ENCODE measurements around the gene FAM53B.

Gene FAM53B

DNA sequence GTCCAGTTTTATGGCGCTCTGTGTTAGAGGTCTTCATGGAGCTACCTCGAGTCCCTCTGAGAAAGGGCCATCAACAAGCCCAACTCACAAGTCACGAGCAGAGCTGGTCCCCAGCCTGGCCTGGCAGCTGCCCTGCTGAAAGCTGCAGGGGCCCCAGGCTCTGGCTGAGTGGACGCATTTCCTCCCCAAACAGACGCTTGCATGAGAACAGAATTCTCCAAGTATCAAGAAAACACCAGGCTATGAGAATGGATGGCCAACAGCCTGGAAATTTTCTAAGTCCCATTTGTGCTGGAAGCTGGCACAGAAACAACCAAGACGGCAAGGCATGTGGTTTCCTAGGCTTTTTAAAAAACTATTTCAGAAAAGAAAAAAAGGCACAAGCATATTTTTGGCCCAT is 114.8 kb downstream of the FAM53B start:
- no peak overlapping the region for H3K4me3 ChIP-seq (ENCODE audit: low read depth, low read length)
- TF ChIP-seq, protein P1, sequence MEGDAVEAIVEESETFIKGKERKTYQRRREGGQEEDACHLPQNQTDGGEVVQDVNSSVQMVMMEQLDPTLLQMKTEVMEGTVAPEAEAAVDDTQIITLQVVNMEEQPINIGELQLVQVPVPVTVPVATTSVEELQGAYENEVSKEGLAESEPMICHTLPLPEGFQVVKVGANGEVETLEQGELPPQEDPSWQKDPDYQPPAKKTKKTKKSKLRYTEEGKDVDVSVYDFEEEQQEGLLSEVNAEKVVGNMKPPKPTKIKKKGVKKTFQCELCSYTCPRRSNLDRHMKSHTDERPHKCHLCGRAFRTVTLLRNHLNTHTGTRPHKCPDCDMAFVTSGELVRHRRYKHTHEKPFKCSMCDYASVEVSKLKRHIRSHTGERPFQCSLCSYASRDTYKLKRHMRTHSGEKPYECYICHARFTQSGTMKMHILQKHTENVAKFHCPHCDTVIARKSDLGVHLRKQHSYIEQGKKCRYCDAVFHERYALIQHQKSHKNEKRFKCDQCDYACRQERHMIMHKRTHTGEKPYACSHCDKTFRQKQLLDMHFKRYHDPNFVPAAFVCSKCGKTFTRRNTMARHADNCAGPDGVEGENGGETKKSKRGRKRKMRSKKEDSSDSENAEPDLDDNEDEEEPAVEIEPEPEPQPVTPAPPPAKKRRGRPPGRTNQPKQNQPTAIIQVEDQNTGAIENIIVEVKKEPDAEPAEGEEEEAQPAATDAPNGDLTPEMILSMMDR (IDR thresholded peaks at IDR 0.05; ENCODE audit: low read depth, low read length): no peak
- no peak for DNase-seq (ENCODE audit: low read depth, low spot score)
- in situ Hi-C loops (cut with HindIII; ENCODE audit: low sequenced_read_pairs): no loop called here

DNA sequence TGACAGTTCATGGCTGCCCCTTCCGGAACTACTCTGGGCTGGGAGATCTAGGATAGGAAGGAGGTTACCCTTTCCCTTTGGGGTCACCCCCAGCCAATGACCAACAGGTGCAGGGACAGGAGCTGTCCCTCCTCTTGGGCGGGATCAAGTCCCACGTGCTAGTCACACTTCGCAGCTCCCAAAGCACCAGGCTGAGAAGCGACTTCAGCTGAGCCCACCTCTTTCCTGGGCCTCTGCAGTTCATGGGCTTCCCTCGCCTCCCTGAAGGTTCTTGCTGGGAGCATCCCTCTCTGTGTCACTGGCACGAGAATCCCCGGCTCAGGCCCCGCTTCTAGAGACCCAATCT is 115.5 kb downstream of the FAM53B start:
- TF ChIP-seq, protein P1 (IDR thresholded peaks at IDR 0.05; ENCODE audit: low read depth, low read length): no peak
- DNase-seq (ENCODE audit: low read depth, low spot score): no peak
- H3K4me3 ChIP-seq (ENCODE audit: low read depth, low read length): no peak overlapping the region
- in situ Hi-C loops (cut with HindIII; ENCODE audit: low sequenced_read_pairs): no loop called here

DNA sequence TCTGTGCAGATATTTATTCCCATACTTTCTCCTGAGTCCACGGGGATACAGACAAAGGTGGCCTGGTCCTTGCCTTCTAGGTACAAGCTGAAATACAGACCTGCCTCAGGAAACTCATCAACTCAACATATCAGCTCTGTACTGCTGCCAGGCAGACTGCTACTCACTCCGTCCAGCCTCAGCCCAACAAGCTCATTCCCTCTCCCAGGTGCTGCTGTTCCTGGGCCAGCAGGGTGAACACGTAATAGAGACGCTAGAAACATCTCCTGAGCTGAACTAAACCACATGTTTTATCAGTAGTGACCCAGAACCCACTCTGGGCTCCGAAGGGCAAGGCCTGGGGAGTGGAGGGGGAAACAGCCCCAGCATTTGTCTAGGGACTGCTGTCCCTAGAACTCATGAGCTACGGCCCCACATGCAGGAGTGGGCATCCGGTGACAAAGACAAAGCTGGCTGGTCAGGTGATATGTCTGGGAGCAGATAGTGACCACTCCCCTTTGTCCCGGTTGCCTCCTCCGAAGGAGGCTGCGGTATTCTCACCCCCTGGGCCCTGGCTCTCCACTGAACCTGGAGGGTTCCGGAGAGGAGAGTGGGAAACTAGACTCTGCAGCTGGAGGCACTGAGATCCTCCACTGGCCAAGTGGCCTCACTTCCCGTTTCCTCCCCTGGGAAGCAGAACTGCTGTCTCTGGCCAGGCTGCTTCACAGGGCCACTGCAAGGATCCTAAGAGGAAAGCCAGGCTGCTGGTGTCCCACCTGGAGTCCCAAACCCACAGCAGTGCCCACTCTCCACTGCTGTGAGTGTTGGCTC is 116.1 kb downstream of the FAM53B start:
- in situ Hi-C loops (cut with HindIII; ENCODE audit: low sequenced_read_pairs): no loop called here
- TF ChIP-seq, protein P1 (IDR thresholded peaks at IDR 0.05; ENCODE audit: low read depth, low read length): no peak
- DNase-seq (ENCODE audit: low read depth, low spot score): no peak
- no peak overlapping the region for H3K4me3 ChIP-seq (ENCODE audit: low read depth, low read length)

DNA sequence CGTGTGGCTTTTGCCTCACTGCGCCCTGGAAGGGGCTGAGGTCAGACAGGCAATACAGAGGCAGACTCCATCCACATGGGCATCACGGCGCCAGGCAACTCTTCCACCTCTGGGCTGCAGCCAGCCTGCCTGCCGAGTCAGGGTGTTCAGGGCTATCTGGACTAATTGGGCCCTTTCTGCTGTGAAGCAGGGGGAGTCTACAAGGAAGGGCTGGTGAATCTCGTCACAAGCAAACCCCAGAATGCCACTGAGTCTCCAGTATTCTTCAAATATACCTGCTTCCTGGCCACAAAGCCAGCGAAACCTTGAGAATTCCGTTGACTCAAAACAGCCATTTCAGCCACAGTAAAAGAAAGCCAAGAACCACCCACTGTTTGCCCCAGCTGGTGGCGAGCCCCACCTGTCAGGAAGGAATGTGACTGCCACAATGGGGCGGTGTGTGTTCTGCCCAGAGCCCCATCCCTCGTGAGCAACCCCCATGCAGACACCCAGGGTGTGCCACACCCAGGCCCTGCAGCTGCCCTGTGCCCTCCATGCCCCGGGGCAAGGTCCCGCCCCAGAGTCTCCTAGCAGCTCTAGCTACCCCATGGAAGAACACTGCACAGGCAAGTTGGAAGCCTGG is 117.3 kb downstream of the FAM53B start:
- in situ Hi-C loops (cut with HindIII; ENCODE audit: low sequenced_read_pairs): no loop called here
- H3K4me3 ChIP-seq (ENCODE audit: low read depth, low read length): no peak overlapping the region
- TF ChIP-seq, protein P1 (IDR thresholded peaks at IDR 0.05; ENCODE audit: low read depth, low read length): no peak
- DNase-seq (ENCODE audit: low read depth, low spot score): no peak

DNA sequence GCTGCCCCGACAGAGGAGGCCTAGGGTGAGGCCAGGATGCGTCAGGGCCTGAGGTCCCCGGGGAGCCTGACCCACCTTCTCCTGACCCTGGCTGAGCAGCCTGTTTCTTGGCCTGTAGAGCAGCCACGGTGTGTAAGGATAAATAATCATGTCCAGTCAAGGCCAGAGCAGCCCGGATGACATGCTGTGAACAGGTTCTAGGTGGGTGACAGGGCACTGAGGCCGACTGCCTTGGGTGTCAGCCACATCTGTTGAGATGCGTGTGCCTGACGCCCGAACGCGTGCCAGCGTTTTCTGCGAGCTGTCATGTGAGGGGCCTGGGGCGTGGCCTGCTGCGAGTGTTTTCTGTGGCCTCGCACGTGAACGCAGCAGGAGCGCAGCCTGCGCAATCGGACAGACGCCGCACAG is 118.3 kb downstream of the FAM53B start:
- TF ChIP-seq, protein P1 (IDR thresholded peaks at IDR 0.05; ENCODE audit: low read depth, low read length): no peak
- in situ Hi-C loops (cut with HindIII; ENCODE audit: low sequenced_read_pairs): no loop called here
- no peak for DNase-seq (ENCODE audit: low read depth, low spot score)
- no peak overlapping the region for H3K4me3 ChIP-seq (ENCODE audit: low read depth, low read length)

DNA sequence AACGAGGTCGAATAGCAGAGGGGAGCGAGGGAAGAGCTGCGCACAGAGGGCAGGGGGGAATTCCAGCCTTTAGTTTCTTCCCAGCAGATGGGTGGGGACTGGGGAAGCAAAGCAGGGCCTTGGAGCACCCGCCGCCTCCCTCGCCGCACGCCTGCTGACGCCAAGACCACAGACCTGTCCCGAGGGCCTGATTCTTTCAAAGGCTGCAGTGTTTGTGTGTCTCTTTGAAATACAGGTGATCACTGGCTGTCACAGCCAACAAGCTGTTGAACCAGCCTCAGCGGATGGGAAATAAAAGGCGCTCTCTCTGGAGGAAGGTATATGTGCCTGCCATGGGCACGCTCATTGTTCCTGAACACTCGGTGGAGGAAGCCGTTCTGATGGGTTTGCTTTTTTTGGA is 119.3 kb downstream of the FAM53B start:
- no peak for DNase-seq (ENCODE audit: low read depth, low spot score)
- in situ Hi-C loops (cut with HindIII; ENCODE audit: low sequenced_read_pairs): no loop called here
- no peak overlapping the region for H3K4me3 ChIP-seq (ENCODE audit: low read depth, low read length)
- TF ChIP-seq, protein P1 (IDR thresholded peaks at IDR 0.05; ENCODE audit: low read depth, low read length): no peak

Data from astrocyte of the spinal cord (primary cell).